Stimulated activated CD4-positive, alpha-beta T cell treated with anti-CD3 and anti-CD28 coated beads, Interleukin-2, amount 100 ng/mL, for 4 hours (primary cell): Measurements from ENCODE around the gene TUFT1.
"Not testable (repeated sequence)": the region's sequence is repeated elsewhere in the genome, so short reads cannot be mapped to it uniquely, and the experiment has no call there.

ENCODE experiments used
- DNase-seq: peaks from one replicate; pipeline ENCODE4 v3.0.0-alpha.2; 2020; ENCODE audit warnings: low read depth

The TUFT1 gene

GRCh38 chr1:151512801-151513625 lies 27.1 kb upstream of the TUFT1 start:
- DNase-seq = no peak

GRCh38 chr1:151513626-151514121 lies 26.4 kb upstream of the TUFT1 start:
- peak; percentile 18 for DNase-seq

- DNase-seq = no peak
Observed at GRCh38 chr1:151514366-151514765, 25.7 kb upstream of the TUFT1 start.

- DNase-seq = no peak
Observed at GRCh38 chr1:151515265-151515664, 24.8 kb upstream of the TUFT1 start.

GRCh38 chr1:151516031-151516511 lies 24.0 kb upstream of the TUFT1 start:
- no peak for DNase-seq

- no peak for DNase-seq
Observed at GRCh38 chr1:151518431-151518830, 21.7 kb upstream of the TUFT1 start.

GRCh38 chr1:151518936-151519335 lies 21.2 kb upstream of the TUFT1 start:
- no peak for DNase-seq

- DNase-seq = no peak
Observed at GRCh38 chr1:151519667-151520066, 20.4 kb upstream of the TUFT1 start.

GRCh38 chr1:151520359-151520758 lies 19.8 kb upstream of the TUFT1 start:
- no peak for DNase-seq

GRCh38 chr1:151522427-151522826 lies 17.7 kb upstream of the TUFT1 start:
- not testable (repeated sequence) for DNase-seq

GRCh38 chr1:151523326-151523725 lies 16.8 kb upstream of the TUFT1 start:
- no peak for DNase-seq

- no peak for DNase-seq
Observed at GRCh38 chr1:151524736-151525135, 15.4 kb upstream of the TUFT1 start.

GRCh38 chr1:151526735-151527525 lies 13.2 kb upstream of the TUFT1 start:
- no peak for DNase-seq

- DNase-seq = no peak
Observed at GRCh38 chr1:151529211-151529702, 10.9 kb upstream of the TUFT1 start.

- no peak for DNase-seq
Observed at GRCh38 chr1:151529781-151530180, 10.3 kb upstream of the TUFT1 start.

- DNase-seq = no peak
Observed at GRCh38 chr1:151530461-151530860, 9.6 kb upstream of the TUFT1 start.

GRCh38 chr1:151533870-151534269 lies 6.2 kb upstream of the TUFT1 start:
- DNase-seq = no peak

GRCh38 chr1:151534662-151535278 lies 5.3 kb upstream of the TUFT1 start:
- peak; percentile 64 for DNase-seq

- DNase-seq = no peak
Observed at GRCh38 chr1:151535326-151536271, 4.5 kb upstream of the TUFT1 start.

GRCh38 chr1:151536499-151536898 lies 3.6 kb upstream of the TUFT1 start:
- no peak for DNase-seq

- no peak for DNase-seq
Observed at GRCh38 chr1:151537112-151537511, 3.0 kb upstream of the TUFT1 start.
